Mammary epithelial cell (primary cell): ENCODE results near the gene BAHD1.

Experiments
- CTCF ChIP-seq, 2 donors: IDR thresholded peaks in 1 of 2; conservative IDR thresholded peaks in 1 of 2; 2 replicates each; pipeline ENCODE4 v1.5.1; 2011 to 2012; ENCODE audit warnings: inconsistent platforms in 2 of 2, low read length in 2 of 2, mild to moderate bottlenecking in 2 of 2, control low read depth in 1 of 2, low read depth in 1 of 2; ENCODE audit not compliant: insufficient read depth in 1 of 2; ENCODE audit errors: extremely low read depth in 1 of 2
- EZH2 ChIP-seq: IDR thresholded peaks from 2 replicates; pipeline ENCODE4 v1.6.1; 2012; ENCODE audit warnings: low read length, inconsistent platforms, borderline replicate concordance

- TF ChIP-seq EZH2 (no peak), CTCF (conservative IDR thresholded peaks at IDR 0.05 in 1 of 2, IDR thresholded peaks at IDR 0.05 in 1 of 2; ENCODE audit: extremely low read depth in 1 of 2, insufficient read depth in 1 of 2, low read depth in 1 of 2, low read length in 2 of 2) (no peak)
Measured at GRCh38 chr15:40415226-40415625, 25.5 kb upstream of the BAHD1 start.
